ENCODE results near the gene PRLH.

- TF ChIP-seq CTCF (IDR thresholded peaks at IDR 0.05; ENCODE audit: low read depth, low read length) (no peak), POLR2A (IDR thresholded peaks at IDR 0.05; ENCODE audit: extremely low read depth, insufficient read length) (no peak), MAX (IDR thresholded peaks at IDR 0.05; ENCODE audit: low read depth, low read length) (no peak), MYC (IDR thresholded peaks at IDR 0.05; ENCODE audit: low read depth, low read length) (no peak)
Measured at GRCh38 chr2:237567276-237568029, 1.1 kb downstream of the PRLH start.

All from NB4 (cell line).